HEK293 (cell line): ENCODE data around the gene ROBO1.

Experiments
- CTCF ChIA-PET: fragments of 350-600 bp; formaldehyde crosslinking; extraction: SDS; loops from one replicate; lab custom pipeline; 2021; ENCODE audit warnings: antibody characterized with exemption; lab: Yijun Ruan, JAX
- POLR2A ChIA-PET: fragments of 300-600 bp; formaldehyde crosslinking; extraction: SDS; loops from one replicate; lab custom pipeline; 2020; ENCODE audit warnings: antibody characterized with exemption, inconsistent platforms; lab: Yijun Ruan, JAX
- H3K27ac ChIP-seq: fragments of 200-500 bp; sonication (Bioruptor generic); 2 replicates; pipeline ENCODE4 v1.5.1; 2014; ENCODE audit warnings: low read depth, low read length, control low read depth, inconsistent platforms; ENCODE audit errors: extremely low read depth
- H3K36me3 ChIP-seq, 2 experiments: fragments of 200-500 bp in 1 of 2; sonication (Bioruptor generic) in 1 of 2; 1 replicate in 1 of 2; 2 replicates in 1 of 2; pipeline ENCODE4 v1.5.1; 2014 to 2017; ENCODE audit warnings: inconsistent platforms in 2 of 2, low read length in 2 of 2; ENCODE audit not compliant: control insufficient read depth in 2 of 2, insufficient read depth in 1 of 2
- H3K4me1 ChIP-seq: fragments of 200-500 bp; sonication (Bioruptor generic); 2 replicates; pipeline ENCODE4 v1.5.1; 2014; ENCODE audit warnings: mild to moderate bottlenecking, low read length, inconsistent platforms; ENCODE audit not compliant: control insufficient read depth, insufficient read depth
- H3K4me3 ChIP-seq: 2 replicates; pipeline ENCODE4 v1.5.1; 2011; ENCODE audit warnings: low read depth, mild to moderate bottlenecking, control low read depth, low read length, moderate library complexity
- H3K9me3 ChIP-seq: fragments of 200-500 bp; sonication (Bioruptor generic); 2 replicates; pipeline ENCODE4 v1.5.1; 2014; ENCODE audit warnings: low read depth, low read length, inconsistent platforms; ENCODE audit not compliant: control insufficient read depth, insufficient read depth
- EGR2 ChIP-seq: fragments of 450-650 bp; formaldehyde crosslinking; IDR thresholded peaks from 2 replicates; pipeline ENCODE4 v1.5.1; 2016; ENCODE audit warnings: low read depth, missing biosample characterization, missing genetic modification characterization
- KLF8 ChIP-seq: fragments of 450-650 bp; formaldehyde crosslinking; IDR thresholded peaks from 2 replicates; pipeline ENCODE4 v1.5.1; 2016; ENCODE audit warnings: missing biosample characterization, missing genetic modification characterization
- KLF9 ChIP-seq: fragments of 450-650 bp; formaldehyde crosslinking; IDR thresholded peaks from 2 replicates; pipeline ENCODE4 v1.5.1; 2016; ENCODE audit warnings: missing biosample characterization, missing genetic modification characterization, low read depth
- RBAK ChIP-seq: fragments of 450-650 bp; formaldehyde crosslinking; IDR thresholded peaks from 2 replicates; pipeline ENCODE4 v1.5.1; 2016; ENCODE audit warnings: missing biosample characterization, missing genetic modification characterization
- WT1 ChIP-seq: fragments of 450-650 bp; formaldehyde crosslinking; IDR thresholded peaks from 2 replicates; pipeline ENCODE4 v1.5.1; 2016; ENCODE audit warnings: missing biosample characterization, missing genetic modification characterization
- ZBTB11 ChIP-seq: fragments of 450-650 bp; formaldehyde crosslinking; conservative IDR thresholded peaks from 2 replicates; pipeline ENCODE4 v1.5.1; 2016; ENCODE audit warnings: low read depth, missing biosample characterization, missing genetic modification characterization
- ZBTB20 ChIP-seq: fragments of 450-650 bp; formaldehyde crosslinking; IDR thresholded peaks from 2 replicates; pipeline ENCODE4 v1.5.1; 2016; ENCODE audit warnings: missing biosample characterization, missing genetic modification characterization
- ZBTB44 ChIP-seq: fragments of 450-650 bp; IDR thresholded peaks from 2 replicates; pipeline ENCODE4 v1.5.1; 2018; ENCODE audit warnings: missing biosample characterization, mild to moderate bottlenecking, missing genetic modification characterization
- ZNF121 ChIP-seq: fragments of 450-650 bp; formaldehyde crosslinking; IDR thresholded peaks from 2 replicates; pipeline ENCODE4 v1.5.1; 2016; ENCODE audit warnings: missing biosample characterization, missing genetic modification characterization
- ZNF140 ChIP-seq: fragments of 450-650 bp; formaldehyde crosslinking; IDR thresholded peaks from 2 replicates; pipeline ENCODE4 v1.5.1; 2016; ENCODE audit warnings: missing biosample characterization, missing genetic modification characterization
- ZNF2 ChIP-seq: fragments of 450-650 bp; formaldehyde crosslinking; IDR thresholded peaks from 2 replicates; pipeline ENCODE4 v1.5.1; 2016; ENCODE audit warnings: missing biosample characterization, missing genetic modification characterization
- ZNF202 ChIP-seq: fragments of 450-650 bp; formaldehyde crosslinking; IDR thresholded peaks from 2 replicates; pipeline ENCODE4 v1.5.1; 2016; ENCODE audit warnings: missing biosample characterization, missing genetic modification characterization, borderline replicate concordance
- ZNF23 ChIP-seq: fragments of 450-650 bp; formaldehyde crosslinking; IDR thresholded peaks from 2 replicates; pipeline ENCODE4 v1.5.1; 2016; ENCODE audit warnings: missing biosample characterization, missing genetic modification characterization, borderline replicate concordance
- ZNF274 ChIP-seq, 2 experiments: fragments of 200-500 bp in 1 of 2; fragments of 450-650 bp in 1 of 2; sonication (Bioruptor generic) in 1 of 2; formaldehyde crosslinking in 1 of 2; IDR thresholded peaks; 2 replicates each; pipeline versions ENCODE4 v1.5.1 to v1.6.1; 2014 to 2016; ENCODE audit warnings: borderline replicate concordance in 1 of 2, inconsistent platforms in 1 of 2, low read length in 1 of 2, missing biosample characterization in 1 of 2, missing genetic modification characterization in 1 of 2
- ZNF280C ChIP-seq: fragments of 450-650 bp; formaldehyde crosslinking; IDR thresholded peaks from 2 replicates; pipeline ENCODE4 v1.5.1; 2016; ENCODE audit warnings: missing biosample characterization, missing genetic modification characterization
- ZNF530 ChIP-seq: fragments of 450-650 bp; formaldehyde crosslinking; IDR thresholded peaks from 2 replicates; pipeline ENCODE4 v1.5.1; 2016; ENCODE audit warnings: low read depth, missing biosample characterization, missing genetic modification characterization
- ZNF664 ChIP-seq: fragments of 450-650 bp; formaldehyde crosslinking; IDR thresholded peaks from 2 replicates; pipeline ENCODE4 v1.5.1; 2016; ENCODE audit warnings: missing biosample characterization, missing genetic modification characterization
- TF ChIP-seq, protein P1 (sequence below): fragments of 450-650 bp; formaldehyde crosslinking; IDR thresholded peaks from 2 replicates; pipeline ENCODE4 v1.5.1; 2016; ENCODE audit warnings: missing biosample characterization, missing genetic modification characterization, borderline replicate concordance
- TF ChIP-seq, protein P2 (sequence below): fragments of 450-650 bp; formaldehyde crosslinking; IDR thresholded peaks from 2 replicates; pipeline ENCODE4 v1.5.1; 2016; ENCODE audit warnings: missing biosample characterization, missing genetic modification characterization, low read depth
- TF ChIP-seq, protein P3 (sequence below): fragments of 450-650 bp; formaldehyde crosslinking; IDR thresholded peaks from 2 replicates; pipeline ENCODE4 v1.5.1; 2016; ENCODE audit warnings: missing biosample characterization, missing genetic modification characterization

The ROBO1 gene

GRCh38 chr3:78844307-78844706, 923.5 kb downstream of the ROBO1 start (continued):
- TF ChIP-seq ZNF280C (tag by site-specific recombination), result no peak
- no peak for TF ChIP-seq ZBTB44 (tag by site-specific recombination)
- TF ChIP-seq, protein P1, sequence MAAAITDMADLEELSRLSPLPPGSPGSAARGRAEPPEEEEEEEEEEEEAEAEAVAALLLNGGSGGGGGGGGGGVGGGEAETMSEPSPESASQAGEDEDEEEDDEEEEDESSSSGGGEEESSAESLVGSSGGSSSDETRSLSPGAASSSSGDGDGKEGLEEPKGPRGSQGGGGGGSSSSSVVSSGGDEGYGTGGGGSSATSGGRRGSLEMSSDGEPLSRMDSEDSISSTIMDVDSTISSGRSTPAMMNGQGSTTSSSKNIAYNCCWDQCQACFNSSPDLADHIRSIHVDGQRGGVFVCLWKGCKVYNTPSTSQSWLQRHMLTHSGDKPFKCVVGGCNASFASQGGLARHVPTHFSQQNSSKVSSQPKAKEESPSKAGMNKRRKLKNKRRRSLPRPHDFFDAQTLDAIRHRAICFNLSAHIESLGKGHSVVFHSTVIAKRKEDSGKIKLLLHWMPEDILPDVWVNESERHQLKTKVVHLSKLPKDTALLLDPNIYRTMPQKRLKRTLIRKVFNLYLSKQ, result no peak
- no peak for TF ChIP-seq EGR2 (tag by site-specific recombination)
- no peak for TF ChIP-seq ZNF23 (tag by site-specific recombination)
- no peak for TF ChIP-seq KLF8 (tag by site-specific recombination)
- TF ChIP-seq ZNF530 (tag by site-specific recombination), result no peak
- no peak for TF ChIP-seq WT1 (tag by site-specific recombination)

DNA sequence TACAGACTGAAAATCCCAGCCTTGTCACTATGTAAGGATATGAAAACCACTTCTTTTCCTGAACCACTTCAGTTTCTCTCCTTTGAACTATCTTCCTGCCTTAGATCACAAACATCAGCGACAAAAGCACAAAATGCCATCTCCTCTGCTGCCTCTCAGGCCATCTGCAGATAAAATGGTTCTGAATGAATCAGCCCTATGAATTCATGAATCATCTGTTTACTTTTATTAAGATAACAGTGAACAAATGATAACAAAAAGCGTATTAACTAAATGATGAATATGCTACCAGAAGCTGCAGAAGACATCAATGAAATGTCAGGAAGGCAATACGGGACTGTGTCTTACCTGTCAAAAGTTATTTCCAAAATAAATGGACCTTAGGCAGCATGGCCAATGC, 928.1 kb downstream of the ROBO1 start:
- CTCF ChIA-PET, result no interaction called here
- no peak overlapping the region for H3K4me3 ChIP-seq
- POLR2A ChIA-PET, result no interaction called here
- TF ChIP-seq ZNF664 (tag by site-specific recombination), result no peak
- TF ChIP-seq, protein P2, sequence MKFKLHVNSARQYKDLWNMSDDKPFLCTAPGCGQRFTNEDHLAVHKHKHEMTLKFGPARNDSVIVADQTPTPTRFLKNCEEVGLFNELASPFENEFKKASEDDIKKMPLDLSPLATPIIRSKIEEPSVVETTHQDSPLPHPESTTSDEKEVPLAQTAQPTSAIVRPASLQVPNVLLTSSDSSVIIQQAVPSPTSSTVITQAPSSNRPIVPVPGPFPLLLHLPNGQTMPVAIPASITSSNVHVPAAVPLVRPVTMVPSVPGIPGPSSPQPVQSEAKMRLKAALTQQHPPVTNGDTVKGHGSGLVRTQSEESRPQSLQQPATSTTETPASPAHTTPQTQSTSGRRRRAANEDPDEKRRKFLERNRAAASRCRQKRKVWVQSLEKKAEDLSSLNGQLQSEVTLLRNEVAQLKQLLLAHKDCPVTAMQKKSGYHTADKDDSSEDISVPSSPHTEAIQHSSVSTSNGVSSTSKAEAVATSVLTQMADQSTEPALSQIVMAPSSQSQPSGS (tag by site-specific recombination), result no peak
- TF ChIP-seq ZBTB20, result no peak
- no peak for TF ChIP-seq ZNF121 (tag by site-specific recombination)
- TF ChIP-seq, protein P3, sequence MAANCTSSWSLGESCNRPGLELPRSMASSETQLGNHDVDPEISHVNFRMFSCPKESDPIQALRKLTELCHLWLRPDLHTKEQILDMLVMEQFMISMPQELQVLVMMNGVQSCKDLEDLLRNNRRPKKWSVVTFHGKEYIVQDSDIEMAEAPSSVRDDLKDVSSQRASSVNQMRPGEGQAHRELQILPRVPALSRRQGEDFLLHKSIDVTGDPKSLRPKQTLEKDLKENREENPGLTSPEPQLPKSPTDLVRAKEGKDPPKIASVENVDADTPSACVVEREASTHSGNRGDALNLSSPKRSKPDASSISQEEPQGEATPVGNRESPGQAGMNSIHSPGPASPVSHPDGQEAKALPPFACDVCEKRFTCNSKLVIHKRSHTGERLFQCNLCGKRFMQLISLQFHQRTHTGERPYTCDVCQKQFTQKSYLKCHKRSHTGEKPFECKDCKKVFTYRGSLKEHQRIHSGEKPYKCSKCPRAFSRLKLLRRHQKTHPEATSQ (tag by site-specific recombination), result no peak
- TF ChIP-seq KLF9 (tag by site-specific recombination), result no peak
- TF ChIP-seq, all 188 proteins: peak for 0
- no peaks in the 10 kb centered on the region for H3K9me3 ChIP-seq
- H3K27ac ChIP-seq, result no peak overlapping the region
- 0 out of 2 replicates have a peak, but pooled peaks cover 3% of the 10 kb centered on the region for H3K4me1 ChIP-seq
- H3K36me3 ChIP-seq, result no peaks in the 10 kb centered on the region

DNA sequence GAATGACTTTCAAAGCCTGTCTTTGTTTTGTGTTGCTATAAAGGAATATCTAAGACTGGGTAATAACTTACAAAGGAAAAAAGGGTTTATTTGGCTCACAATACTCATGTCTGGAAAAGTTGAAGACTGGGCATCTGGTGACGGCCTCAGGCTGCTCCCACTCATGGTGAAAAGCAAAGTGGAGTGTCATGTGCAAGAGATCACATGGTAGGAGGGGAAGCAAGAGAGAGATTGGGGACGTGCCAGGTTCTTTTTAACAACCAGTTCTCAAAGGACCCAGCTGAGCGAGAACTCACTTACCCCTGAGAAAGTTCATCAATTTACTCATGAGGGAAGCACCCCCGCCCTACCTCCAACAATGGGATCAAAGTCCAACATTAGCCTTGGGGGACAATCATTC, 929.4 kb downstream of the ROBO1 start:
- ChIA-PET CTCF (interaction anchor here (0.7 kb wide), 1 partner anchor 132 kb away, joined by 3 read pairs; no protein-coding TSS in a partner anchor), POLR2A (no interaction called here)
- no peaks in the 10 kb centered on the region for H3K9me3 ChIP-seq
- H3K4me1 ChIP-seq, result no peaks in the 10 kb centered on the region
- H3K4me3 ChIP-seq, result no peak overlapping the region
- no peaks in the 10 kb centered on the region for H3K36me3 ChIP-seq
- no peak overlapping the region for H3K27ac ChIP-seq
- TF ChIP-seq RBAK (tag by site-specific recombination), result no peak
- TF ChIP-seq ZNF274 (IDR thresholded peaks at IDR 0.05; ENCODE audit: low read length), result no peak
- TF ChIP-seq ZNF274 (tag by site-specific recombination; IDR thresholded peaks at IDR 0.05; ENCODE audit: borderline replicate concordance), result no peak
- TF ChIP-seq ZNF202, result no peak
- TF ChIP-seq ZNF140 (tag by site-specific recombination), result no peak
- TF ChIP-seq ZNF2 (tag by site-specific recombination), result no peak
- no peak for TF ChIP-seq ZBTB11 (tag by site-specific recombination)
